Measurements from ENCODE around the gene PCDH18.

GRCh38 chr4:137558951-137559350 lies 26.7 kb upstream of the PCDH18 start:
- TF ChIP-seq CTCF (IDR thresholded peaks at IDR 0.05) = no peak
- no peak for TF ChIP-seq EP300 (IDR thresholded peaks at IDR 0.05)

Measured in tibial nerve (tissue), 4 donors.